Stimulated activated naive CD8-positive, alpha-beta T cell treated with anti-CD3 and anti-CD28 coated beads, Interleukin-15, Interleukin-2, amounts not matched to agents 100 ng/mL and 50 ng/mL, for 24 hours (primary cell): ENCODE measurements around the gene TNFAIP1.
A peak's percentile ranks its signal among the peaks of the same experiment; 100 is the strongest.

ENCODE experiments used
- H3K27ac Mint-ChIP-seq: one replicate; pipeline ENCODE4 v1.8.0; 2021; ENCODE audit warnings: mild to moderate bottlenecking, mixed read lengths
- H3K27me3 Mint-ChIP-seq: one replicate; pipeline ENCODE4 v1.8.0; 2021; ENCODE audit warnings: mixed read lengths
- H3K36me3 Mint-ChIP-seq: one replicate; pipeline ENCODE4 v1.8.0; 2021; ENCODE audit warnings: low read depth, mixed read lengths
- H3K4me1 Mint-ChIP-seq: one replicate; pipeline ENCODE4 v1.8.0; 2021; ENCODE audit warnings: low read depth, mixed read lengths
- H3K4me3 Mint-ChIP-seq: one replicate; pipeline ENCODE4 v1.8.0; 2021; ENCODE audit warnings: mild to moderate bottlenecking, mixed read lengths
- H3K9me3 Mint-ChIP-seq: one replicate; pipeline ENCODE4 v1.8.0; 2021; ENCODE audit warnings: mixed read lengths

The TNFAIP1 gene

GRCh38 chr17:28347261-28347891, 11.8 kb downstream of the TNFAIP1 start:
- H3K27ac Mint-ChIP-seq = no peak overlapping the region
- no peak overlapping the region for H3K4me3 Mint-ChIP-seq
- H3K27me3 Mint-ChIP-seq = no peaks in the 10 kb centered on the region

GRCh38 chr17:28348979-28349378, 13.4 kb downstream of the TNFAIP1 start:
- Mint-ChIP-seq H3K27me3 (no peaks in the 10 kb centered on the region), H3K4me3 (no peak overlapping the region), H3K27ac (no peak overlapping the region), H3K4me1 (no peaks in the 10 kb centered on the region), H3K36me3 (peaks cover 60% of the 10 kb centered on the region), H3K9me3 (no peaks in the 10 kb centered on the region)

More at GRCh38 chr17:28347261-28347891, 11.8 kb downstream of the TNFAIP1 start:
- Mint-ChIP-seq H3K36me3 (peaks cover 52% of the 10 kb centered on the region), H3K9me3 (no peaks in the 10 kb centered on the region), H3K4me1 (no peaks in the 10 kb centered on the region)

GRCh38 chr17:28350271-28350670, 14.7 kb downstream of the TNFAIP1 start:
- Mint-ChIP-seq H3K9me3 (no peaks in the 10 kb centered on the region), H3K27ac (no peak overlapping the region), H3K4me3 (no peak overlapping the region), H3K36me3 (peaks cover 65% of the 10 kb centered on the region), H3K4me1 (no peaks in the 10 kb centered on the region), H3K27me3 (no peaks in the 10 kb centered on the region)

GRCh38 chr17:28357061-28357900, 21.7 kb downstream of the TNFAIP1 start, which contains the start of gene POLDIP2:
POLDIP2 (minus strand) TSS chr17:28357527; CDS start chr17:28357448, 79 bp downstream.
- Mint-ChIP-seq H3K27me3 (no peaks in the 10 kb centered on the region), H3K36me3 (peaks cover 54% of the 10 kb centered on the region), H3K4me1 (peaks cover 28% of the 10 kb centered on the region), H3K4me3 (peak within 1 kb of the TSS; percentile 90), H3K27ac (peak within 1 kb of the TSS; percentile 95), H3K9me3 (no peaks in the 10 kb centered on the region)

- H3K4me3 Mint-ChIP-seq = peak overlapping the region; percentile 90
These were observed 22.3 kb downstream of the TNFAIP1 start for GRCh38 chr17:28357901-28358197.

GRCh38 chr17:28363186-28363585, 27.6 kb downstream of the TNFAIP1 start:
- Mint-ChIP-seq H3K9me3 (no peaks in the 10 kb centered on the region), H3K4me3 (no peak overlapping the region), H3K36me3 (peaks cover 28% of the 10 kb centered on the region), H3K4me1 (peaks cover 7% of the 10 kb centered on the region), H3K27me3 (no peaks in the 10 kb centered on the region), H3K27ac (no peak overlapping the region)

More at GRCh38 chr17:28357901-28358197, 22.3 kb downstream of the TNFAIP1 start:
- Mint-ChIP-seq H3K9me3 (no peaks in the 10 kb centered on the region), H3K4me1 (peaks cover 28% of the 10 kb centered on the region), H3K27ac (peak overlapping the region; percentile 91), H3K27me3 (no peaks in the 10 kb centered on the region), H3K36me3 (peaks cover 53% of the 10 kb centered on the region)

GRCh38 chr17:28363776-28364650, 28.5 kb downstream of the TNFAIP1 start:
- no peaks in the 10 kb centered on the region for H3K27me3 Mint-ChIP-seq

GRCh38 chr17:28364665-28365363, 29.3 kb downstream of the TNFAIP1 start, which contains the start of gene SEBOX:
SEBOX (minus strand) TSS chr17:28365199; CDS start chr17:28365151, 48 bp downstream.
- Mint-ChIP-seq H3K9me3 (no peaks in the 10 kb centered on the region), H3K27me3 (no peaks in the 10 kb centered on the region), H3K27ac (no peak within 1 kb of the TSS), H3K4me1 (no peaks in the 10 kb centered on the region), H3K4me3 (no peak within 1 kb of the TSS), H3K36me3 (peaks cover 21% of the 10 kb centered on the region)

More at GRCh38 chr17:28363776-28364650, 28.5 kb downstream of the TNFAIP1 start:
- H3K4me1 Mint-ChIP-seq = no peaks in the 10 kb centered on the region
- no peak overlapping the region for H3K27ac Mint-ChIP-seq
- no peak overlapping the region for H3K4me3 Mint-ChIP-seq
- peaks cover 26% of the 10 kb centered on the region for H3K36me3 Mint-ChIP-seq
- no peaks in the 10 kb centered on the region for H3K9me3 Mint-ChIP-seq

GRCh38 chr17:28365487-28365886, 29.9 kb downstream of the TNFAIP1 start:
- H3K36me3 Mint-ChIP-seq = peaks cover 16% of the 10 kb centered on the region
- H3K4me3 Mint-ChIP-seq = no peak overlapping the region
- no peaks in the 10 kb centered on the region for H3K9me3 Mint-ChIP-seq
- no peaks in the 10 kb centered on the region for H3K27me3 Mint-ChIP-seq
- no peaks in the 10 kb centered on the region for H3K4me1 Mint-ChIP-seq
- H3K27ac Mint-ChIP-seq = no peak overlapping the region

GRCh38 chr17:28366605-28367004, 31.0 kb downstream of the TNFAIP1 start:
- no peak overlapping the region for H3K27ac Mint-ChIP-seq
- H3K36me3 Mint-ChIP-seq = peaks cover 5% of the 10 kb centered on the region
- no peaks in the 10 kb centered on the region for H3K9me3 Mint-ChIP-seq
- H3K27me3 Mint-ChIP-seq = no peaks in the 10 kb centered on the region
- H3K4me1 Mint-ChIP-seq = peaks cover 8% of the 10 kb centered on the region
- no peak overlapping the region for H3K4me3 Mint-ChIP-seq

GRCh38 chr17:28367641-28368305, 32.2 kb downstream of the TNFAIP1 start:
- Mint-ChIP-seq H3K4me1 (peaks cover 11% of the 10 kb centered on the region), H3K36me3 (peaks cover 4% of the 10 kb centered on the region), H3K27me3 (no peaks in the 10 kb centered on the region), H3K4me3 (no peak overlapping the region), H3K27ac (no peak overlapping the region), H3K9me3 (no peaks in the 10 kb centered on the region)

- Mint-ChIP-seq H3K4me1 (peaks cover 17% of the 10 kb centered on the region), H3K9me3 (no peaks in the 10 kb centered on the region), H3K4me3 (no peak overlapping the region)
These were observed 32.8 kb downstream of the TNFAIP1 start for GRCh38 chr17:28368306-28368831.

GRCh38 chr17:28368915-28369683, 33.5 kb downstream of the TNFAIP1 start:
- no peaks in the 10 kb centered on the region for H3K27me3 Mint-ChIP-seq
- H3K4me1 Mint-ChIP-seq = peaks cover 21% of the 10 kb centered on the region
- no peak overlapping the region for H3K27ac Mint-ChIP-seq
- no peaks in the 10 kb centered on the region for H3K36me3 Mint-ChIP-seq
- H3K4me3 Mint-ChIP-seq = no peak overlapping the region
- no peaks in the 10 kb centered on the region for H3K9me3 Mint-ChIP-seq

More at GRCh38 chr17:28368306-28368831, 32.8 kb downstream of the TNFAIP1 start:
- Mint-ChIP-seq H3K27ac (no peak overlapping the region), H3K36me3 (peaks cover 4% of the 10 kb centered on the region), H3K27me3 (no peaks in the 10 kb centered on the region)
